Cerebellar cortex (tissue), 1 donor: ENCODE data around the gene THUMPD2.
"Not testable (repeated sequence)": the region's sequence is repeated elsewhere in the genome, so short reads cannot be mapped to it uniquely, and the experiment has no call there.

Experiments
- DNase-seq: peaks from one replicate; pipeline ENCODE4 v3.0.0-alpha.2; 2015; ENCODE audit warnings: low spot score

The THUMPD2 gene

DNA sequence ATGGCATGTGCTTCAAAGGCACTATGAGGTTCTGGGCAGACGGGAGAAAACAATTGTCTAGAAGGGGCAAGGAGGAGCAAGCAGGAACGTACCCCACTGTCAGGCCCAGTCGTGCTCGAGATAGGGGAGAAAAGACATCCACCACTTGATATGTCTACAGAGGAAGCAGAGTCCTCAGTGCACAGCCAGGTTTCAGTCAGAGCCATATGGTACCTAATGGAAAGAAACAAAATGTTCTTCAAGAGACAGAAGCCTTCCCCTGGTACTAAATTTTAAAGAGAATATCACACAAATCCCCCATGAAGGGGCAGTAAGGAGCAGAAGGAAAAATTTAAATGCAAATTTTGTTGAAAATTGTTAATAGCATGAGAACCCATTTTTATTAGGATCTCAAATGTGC, 21.9 kb downstream of the THUMPD2 start:
- DNase-seq: peak; percentile 71

DNA sequence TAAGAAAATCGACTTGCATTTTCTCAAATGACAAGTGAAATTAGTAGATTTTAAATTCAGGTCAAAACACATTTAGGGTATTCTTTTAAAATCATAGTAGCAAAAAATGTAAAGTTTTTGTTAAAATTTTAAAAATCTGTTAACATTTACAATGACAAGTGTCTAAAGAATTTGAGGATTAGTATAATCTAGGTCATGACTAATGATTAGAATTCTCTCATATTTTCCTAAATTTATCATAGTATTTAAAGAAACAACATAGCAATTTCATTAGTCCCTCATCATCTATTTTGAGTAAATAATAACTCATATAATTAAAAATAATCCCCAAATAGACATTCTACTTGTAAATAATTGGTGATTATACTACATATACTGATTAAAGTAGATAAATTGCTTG, 23.6 kb downstream of the THUMPD2 start:
- DNase-seq: no peak

DNA sequence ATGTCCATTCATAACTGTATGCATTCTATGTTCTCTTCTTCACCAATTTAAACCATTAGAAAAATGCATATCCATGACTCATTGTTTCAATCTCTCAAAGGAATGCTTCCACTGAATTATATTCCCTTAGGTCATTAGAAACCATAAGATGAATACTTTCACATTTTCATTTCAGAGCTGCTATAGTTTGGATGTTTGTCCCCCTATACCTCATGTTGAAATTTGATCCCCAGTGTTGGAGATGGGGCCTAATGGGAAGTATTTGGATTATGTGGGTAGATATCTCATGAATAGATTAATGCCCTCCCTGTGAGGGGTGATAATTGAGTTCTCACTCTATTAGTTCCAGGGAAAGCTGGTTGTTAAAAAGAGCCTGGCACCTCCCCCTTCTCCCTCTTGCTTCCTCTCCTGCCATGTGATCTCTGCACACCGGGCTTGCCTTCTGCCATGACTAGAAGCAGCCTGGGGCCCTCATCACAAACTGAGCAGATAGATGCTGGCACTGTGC, 35.7 kb downstream of the THUMPD2 start:
- peak; percentile 66 for DNase-seq

DNA sequence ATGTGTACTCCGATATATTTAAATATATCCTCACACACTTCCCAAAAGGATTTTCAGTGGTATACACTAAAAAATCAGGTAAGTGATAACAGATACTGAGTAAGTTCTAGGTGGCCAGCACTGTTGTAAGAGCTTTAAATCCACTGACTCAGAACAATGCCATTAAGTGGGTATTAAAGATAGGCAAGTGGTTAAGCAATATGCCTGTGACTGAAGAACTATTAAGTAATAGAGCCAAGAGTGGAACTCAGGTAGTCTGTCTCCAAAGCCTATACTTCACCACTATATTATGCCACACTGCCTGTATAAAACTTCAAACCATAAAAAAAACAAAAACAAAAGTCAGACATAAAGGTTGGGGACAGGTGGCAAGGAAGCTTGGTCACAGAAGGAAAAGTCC, 37.2 kb downstream of the THUMPD2 start:
- DNase-seq: no peak

DNA sequence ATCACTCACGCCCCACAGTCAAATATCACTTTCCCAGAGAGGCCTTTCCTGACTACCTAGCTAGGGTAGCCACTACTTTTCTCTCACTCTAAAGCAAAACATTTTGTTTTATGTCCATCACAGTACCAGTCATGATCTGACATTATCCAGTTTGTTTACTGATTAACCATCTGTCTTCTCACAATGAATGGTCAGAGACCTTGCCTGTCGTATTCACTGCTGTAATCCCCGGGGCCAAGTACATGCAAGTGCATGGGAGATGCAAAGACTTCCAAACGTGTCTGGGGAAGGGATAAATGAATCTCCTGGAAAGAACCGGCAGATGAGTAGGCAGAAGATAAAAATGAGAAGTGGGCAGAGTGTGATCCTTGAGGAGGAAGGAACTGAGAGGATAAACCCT, 39.7 kb downstream of the THUMPD2 start:
- peak; percentile 71 for DNase-seq

DNA sequence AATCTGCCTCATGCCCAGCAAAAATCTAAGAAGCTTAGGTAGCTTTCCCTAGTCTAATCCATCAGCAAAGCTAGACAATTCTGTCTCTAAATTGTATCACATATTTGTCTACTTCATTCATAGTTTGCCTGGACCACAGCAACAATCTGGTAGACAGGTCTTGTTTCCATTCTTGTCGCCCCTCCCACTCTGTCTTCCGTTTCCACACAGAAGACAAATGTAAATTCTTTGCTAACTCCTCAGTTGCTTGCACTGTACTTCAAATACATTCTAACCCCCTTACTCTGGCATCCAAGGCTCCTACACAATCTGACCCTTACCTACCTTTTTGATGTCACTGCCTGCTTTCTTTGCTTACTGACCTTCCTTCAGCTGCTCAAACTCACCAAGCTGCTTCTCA, 40.1 kb downstream of the THUMPD2 start:
- DNase-seq: no peak

DNA sequence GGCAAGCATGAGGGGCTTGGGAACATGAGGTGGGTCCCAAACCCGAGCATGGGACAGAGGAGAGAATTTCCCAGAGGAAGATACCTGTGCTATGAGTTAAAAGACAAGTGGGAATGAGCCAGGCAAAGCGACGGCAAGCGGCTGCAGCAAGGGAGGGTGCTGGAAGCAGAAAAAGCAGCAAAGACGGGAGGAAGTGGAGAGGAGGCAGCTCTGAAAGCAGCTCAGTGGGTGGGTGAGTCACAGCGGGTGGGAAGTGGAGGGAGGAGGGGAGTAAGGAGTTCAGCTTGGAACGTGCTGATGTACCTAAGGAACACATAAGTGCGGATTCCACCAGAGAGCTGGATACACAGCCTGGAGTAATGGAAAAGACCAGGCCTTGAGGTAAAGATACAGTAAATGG, 41.4 kb downstream of the THUMPD2 start:
- no peak for DNase-seq

DNA sequence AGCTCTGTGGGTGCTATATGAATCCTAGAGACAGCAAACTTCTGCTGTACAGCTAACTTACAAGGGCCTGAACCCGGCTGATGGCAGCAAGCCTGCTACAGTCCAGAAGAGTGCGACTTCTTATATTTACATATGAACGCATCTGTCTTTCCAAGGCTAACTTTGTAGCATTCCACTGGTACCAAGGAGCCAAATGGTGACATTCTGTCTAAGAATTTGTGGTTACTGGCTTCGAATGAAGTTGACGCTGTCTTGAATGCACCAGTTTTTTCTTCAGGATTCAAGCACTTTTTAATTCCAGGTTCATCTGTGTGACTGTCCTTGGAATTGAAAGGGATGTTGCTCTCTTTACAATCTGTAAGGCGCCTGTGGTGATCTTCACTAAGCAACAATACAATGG, 42.4 kb downstream of the THUMPD2 start:
- no peak for DNase-seq

DNA sequence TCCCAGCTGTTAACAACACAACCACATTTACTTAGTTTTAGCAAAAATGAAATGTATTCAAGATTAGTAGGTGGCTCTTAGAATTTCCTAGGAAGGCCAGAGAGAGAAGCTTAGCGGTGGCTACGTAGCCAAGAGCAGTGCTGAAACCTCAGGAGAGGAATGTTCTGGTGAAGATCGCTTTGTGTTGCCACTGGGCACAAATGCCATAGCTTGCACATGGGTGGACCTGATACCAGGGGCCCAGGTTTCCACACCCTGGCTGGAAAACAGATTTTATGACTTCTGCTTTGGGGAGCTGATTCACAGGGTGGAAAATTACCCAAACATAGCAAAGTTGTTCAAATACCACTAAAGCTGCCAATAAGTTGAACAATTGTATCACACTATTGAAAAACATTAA, 43.4 kb downstream of the THUMPD2 start:
- no peak for DNase-seq

DNA sequence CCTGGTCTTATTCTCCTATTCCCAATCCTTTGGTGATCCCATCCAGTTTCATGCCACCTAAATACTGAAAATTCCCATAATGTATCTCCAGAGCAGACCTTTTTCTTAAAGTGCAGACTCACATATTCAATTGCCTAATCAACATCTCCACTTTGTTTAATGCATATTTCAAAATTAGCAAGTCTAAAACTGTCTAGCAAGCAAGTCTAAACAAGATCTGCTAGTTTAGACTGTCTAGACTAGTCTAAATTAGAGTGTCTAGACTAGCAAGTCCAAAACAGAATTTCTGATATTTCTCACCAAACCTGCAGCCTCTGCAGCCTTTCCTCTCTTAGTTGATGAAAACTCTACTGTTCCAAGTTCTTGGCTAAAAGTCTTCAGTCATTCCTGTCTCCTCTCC, 44.6 kb downstream of the THUMPD2 start:
- DNase-seq: no peak

DNA sequence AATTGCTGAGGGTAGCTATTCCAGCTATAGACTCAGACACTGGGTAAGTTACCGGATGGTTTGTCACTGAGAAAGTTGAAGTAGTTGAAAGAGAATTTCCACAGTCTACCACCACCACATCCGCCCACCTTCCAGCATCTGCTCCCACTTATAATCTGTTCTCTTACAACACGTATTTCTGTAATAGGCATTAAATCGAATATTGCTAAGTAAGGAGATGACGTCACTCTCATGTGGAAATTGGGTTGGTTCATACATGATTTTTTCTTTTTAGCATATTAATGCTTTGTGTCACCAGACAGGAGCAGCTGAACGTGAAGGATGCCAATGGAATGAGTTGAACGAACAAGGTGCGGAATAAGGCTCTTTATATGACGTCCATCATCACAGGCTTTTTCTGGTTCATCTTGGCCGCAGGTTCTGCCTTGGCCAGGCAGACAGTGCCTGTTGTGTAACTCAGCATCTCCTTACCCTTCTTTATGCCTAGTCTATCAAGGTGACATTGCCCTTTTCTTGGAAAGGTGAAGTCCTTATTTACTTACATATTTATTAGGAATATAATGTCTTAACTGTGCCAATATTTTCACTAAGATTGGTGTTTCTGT, 45.9 kb downstream of the THUMPD2 start:
- DNase-seq: no peak

DNA sequence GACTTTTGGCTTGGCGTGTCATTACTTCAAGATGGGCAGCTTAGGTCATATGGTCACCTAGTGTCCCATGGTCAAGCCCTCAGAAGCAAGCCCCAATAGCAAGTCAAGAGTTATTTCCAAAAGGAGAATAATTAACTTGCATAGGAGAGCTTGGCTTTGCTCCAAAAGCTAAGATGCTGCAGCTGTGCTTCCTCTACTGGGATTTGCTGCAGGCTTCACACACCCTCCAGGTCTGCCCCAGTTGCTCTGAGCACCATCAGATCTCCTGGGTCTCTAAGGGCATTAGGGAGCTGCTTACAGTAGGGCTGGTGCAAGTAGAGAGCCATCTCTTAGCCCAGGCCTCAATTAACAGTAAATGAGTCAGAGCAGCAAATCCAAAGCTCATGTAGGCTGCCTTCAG, 46.6 kb downstream of the THUMPD2 start:
- no peak for DNase-seq

DNA sequence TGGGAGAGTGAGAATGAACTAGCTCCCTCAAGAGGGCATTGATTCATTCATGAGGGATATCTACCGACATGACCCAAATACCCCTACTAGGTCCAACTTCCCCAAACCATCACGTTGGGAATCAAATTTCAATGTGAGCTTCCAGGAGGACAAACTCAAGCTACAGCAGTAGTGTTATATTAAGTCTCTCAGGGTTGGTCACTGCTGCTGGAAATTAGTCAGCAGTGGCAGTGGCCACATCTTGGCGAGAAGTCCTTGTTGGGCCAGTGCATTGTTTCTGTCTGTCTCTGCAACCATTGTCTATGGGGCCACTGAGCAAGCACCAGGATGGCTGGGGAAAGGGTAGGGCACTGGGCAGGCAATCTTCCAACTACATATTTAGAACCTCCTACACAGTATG, 47.5 kb downstream of the THUMPD2 start:
- DNase-seq: no peak

DNA sequence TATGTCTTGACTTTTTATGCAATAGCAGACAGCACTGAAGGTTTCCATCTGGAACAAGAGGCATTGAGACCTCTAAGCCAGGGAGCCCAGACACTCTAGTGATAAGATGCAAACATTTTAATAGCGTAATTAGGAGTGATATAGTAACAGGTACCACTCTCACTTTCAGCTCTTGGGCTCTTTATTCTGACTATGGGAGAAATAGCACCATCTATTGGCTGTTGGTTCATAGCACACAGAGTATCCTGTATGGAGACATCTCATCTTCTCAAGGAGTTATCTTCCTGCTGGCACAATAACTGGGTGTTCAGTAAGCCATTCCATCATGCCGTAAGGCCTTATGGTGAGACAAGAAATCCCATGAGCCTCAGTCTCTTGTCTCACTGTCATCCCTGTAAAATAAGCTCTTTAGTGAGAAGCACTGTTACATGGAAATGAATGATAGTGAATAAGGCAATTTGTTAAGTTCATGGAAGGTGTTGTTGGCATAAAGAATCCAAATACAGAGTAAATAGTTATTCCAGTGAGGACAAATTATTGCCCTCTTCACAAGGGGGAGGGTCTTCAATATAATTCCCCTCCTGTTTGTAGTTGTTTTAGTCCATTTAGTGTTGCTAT, 48.3 kb downstream of the THUMPD2 start:
- peak; percentile 82 for DNase-seq

DNA sequence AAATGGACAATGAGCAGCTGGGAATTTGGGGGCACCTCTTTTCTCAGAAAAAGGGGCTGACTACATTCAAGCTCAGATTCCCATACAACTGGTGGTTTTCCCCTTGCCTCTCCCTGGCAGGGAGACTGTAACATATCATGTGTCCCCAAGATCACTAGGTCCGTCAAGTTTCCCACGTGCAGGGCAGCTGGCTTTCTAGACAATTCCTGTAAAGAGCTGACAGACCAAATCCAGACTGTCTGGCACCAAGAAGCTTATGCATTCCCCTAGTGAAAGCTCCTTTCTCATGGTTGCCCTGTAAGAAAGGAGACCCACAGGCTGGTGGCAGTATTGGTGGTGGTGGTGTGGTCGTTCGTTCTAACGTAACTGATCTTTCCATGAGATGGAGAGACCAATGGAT, 48.8 kb downstream of the THUMPD2 start:
- peak; percentile 82 for DNase-seq

DNA sequence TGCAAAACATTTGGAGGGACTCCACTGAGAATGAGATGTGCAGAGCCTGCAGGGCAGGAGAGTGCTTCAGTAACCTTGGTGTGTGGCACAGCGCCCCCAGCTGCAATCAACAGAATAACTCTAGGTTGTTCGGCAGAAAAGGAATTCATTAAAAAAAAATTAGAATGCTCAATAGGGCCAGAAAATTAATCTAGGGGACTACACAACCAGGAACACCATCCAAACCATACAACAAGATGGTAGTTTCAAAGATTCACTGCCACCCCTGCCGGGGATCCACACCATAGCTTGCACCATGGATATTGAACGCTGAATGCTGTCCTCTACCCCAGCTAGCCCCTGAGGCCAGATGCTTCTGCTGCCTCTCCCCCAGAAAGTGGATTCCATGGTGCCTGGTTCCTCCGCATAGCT, 50.1 kb downstream of the THUMPD2 start:
- peak; percentile 64 for DNase-seq

DNA sequence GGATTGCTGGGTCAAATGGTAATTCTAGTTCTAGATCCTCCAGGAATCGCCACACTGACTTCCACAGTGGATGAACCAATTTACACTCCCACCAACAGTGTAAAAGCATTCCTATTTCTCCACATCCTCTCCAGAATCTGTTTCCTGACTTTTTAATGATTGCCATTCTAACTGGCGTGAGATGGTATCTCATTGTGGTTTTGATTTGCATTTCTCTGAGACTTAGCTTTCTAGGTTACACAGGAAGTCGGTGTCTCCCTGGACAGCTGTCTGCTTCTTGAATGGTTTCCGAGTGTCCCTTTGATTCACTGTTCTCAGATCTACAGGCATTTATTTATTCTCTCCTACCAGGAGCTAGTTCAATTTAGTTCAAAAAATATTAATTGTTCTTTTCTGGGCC, 51.0 kb downstream of the THUMPD2 start:
- not testable (repeated sequence) for DNase-seq

DNA sequence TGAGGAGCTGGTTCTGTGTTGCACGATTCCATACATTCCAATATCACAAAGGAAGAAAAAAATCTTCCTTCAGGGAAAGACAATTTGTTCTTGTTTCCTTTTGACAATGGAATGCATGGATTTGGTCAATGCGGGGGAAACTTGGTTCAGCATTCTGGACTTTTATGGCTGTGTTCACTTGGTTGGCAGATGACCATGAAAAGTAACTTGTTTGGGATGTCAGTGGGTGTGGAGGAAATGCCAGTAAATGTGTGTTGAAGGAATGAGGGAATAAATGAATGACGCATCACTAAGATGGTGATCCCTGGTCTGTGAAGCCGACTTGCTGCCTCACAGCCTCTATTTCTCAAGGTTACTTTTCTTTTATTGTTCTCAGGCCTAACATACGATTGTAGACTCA, 53.7 kb downstream of the THUMPD2 start:
- DNase-seq: peak; percentile 28

DNA sequence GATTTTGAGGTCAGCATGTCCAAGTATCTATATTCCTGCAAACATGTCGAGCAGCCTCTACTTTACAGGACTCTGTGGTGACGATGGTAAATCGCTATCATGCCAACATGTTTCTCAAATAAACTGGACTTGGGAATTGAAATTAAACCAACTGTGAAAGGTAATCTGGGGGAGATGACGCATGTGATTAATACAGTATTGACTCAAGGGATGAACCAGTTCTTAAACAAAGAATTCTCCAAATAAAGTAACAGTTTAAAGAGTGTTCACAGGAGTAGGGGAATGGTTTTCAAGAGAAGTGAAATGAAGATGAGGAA, 54.3 kb downstream of the THUMPD2 start:
- DNase-seq: peak; percentile 52

DNA sequence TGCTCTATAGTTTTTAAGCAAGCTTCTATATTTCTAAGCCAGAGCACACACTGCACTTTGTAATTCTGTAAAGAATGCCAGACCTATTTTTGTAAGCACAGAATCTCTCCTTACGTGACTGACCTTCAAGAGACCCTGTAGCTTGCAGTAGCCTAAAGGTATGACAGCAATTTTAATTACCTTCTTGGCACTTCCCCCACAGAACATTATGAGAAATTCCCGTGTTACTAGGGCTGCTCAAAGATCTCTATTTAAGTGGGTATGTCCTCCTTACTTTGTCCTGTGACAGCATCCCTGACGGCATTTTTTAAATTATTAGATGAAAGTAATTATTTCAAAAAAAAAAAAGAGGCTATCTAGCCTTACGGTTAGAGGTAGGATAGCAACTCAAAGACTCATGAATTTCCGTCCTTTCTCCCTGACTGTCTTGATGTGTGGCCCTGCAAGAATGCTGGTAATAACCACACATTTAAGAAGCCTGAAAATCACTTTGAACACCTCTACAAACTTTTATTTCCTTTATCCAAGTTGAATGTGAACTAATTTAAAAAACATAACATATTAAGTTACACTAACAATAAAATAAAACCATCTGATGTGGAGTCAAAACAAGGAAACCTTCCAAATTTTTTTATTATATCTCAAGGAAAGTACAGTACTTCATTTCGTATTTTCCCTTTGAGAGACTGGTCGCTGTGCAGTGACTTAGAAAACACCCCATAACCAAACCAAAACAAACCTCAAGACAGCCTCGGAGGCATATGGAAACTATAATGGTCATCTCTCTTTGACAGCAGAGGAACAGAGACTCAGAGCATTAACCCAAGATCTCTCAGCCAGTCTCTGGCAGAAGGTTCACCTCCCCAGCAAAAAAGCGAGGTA, 54.9 kb downstream of the THUMPD2 start:
- DNase-seq: peak; percentile 85

DNA sequence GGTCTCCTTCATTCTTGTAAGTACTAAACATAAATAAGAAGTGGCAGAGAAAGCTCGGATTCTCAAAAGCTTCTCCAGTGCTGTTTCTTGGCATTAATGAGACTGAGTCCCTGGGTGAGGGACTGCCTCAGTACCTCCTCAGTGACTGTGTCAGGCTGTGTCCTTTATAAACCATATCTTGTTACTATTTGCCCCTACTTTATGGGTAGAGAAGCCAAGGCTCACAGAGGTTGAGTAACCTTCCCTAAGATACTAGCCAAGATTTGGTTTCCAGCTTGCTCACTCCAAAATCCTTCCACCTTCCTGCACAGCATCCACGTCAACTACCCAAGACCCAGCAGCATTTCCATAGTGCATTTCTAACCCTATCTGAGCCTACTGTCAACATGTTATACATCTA, 55.6 kb downstream of the THUMPD2 start:
- DNase-seq: no peak

DNA sequence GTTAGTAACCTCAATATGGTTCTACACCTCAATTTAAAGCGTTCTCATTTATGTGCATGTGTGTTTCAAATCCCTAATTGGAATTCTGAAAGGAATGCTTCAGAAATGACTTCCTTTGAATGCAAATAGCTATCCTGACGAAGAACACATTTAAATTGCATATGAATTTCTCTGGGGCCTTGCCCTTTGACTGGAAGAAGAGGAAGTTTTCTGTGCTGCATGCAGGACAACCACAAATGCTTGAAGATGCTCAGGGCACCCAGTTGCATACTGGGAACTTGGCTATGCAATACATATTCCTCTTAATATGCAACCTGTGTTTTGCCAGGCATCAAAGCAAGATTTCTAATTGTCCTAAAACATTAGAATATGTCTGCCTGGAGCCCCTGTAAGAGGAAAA, 58.1 kb downstream of the THUMPD2 start:
- DNase-seq: no peak

DNA sequence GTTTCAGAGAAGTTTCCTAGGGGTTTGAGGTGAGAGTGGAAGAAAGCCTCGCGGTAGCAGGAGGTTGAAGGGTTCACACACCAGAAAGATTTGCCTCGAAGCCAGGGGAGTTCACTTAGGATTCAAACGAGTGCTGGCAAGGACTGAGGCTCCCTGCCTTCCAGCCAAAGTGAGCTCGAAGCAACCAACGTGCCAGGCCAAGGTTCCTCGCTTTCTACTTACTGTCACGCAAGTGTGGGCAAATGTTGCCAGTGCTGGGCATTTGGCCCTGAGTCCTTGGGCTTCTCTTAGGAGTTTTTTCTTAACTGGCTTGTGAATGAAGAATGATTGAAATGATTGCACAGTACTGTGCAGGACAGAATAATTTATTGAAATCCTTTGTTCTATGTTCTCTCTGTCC, 59.7 kb downstream of the THUMPD2 start:
- DNase-seq: peak; percentile 75
